NT2/D1 (cell line): ENCODE data around the gene PLCXD3.

Source experiments
- SUZ12 ChIP-seq: IDR thresholded peaks from 2 replicates; pipeline ENCODE4 v1.6.1; 2011; ENCODE audit not compliant: insufficient read length, insufficient read depth; ENCODE audit errors: extremely low read depth
- YY1 ChIP-seq: IDR thresholded peaks from 2 replicates; pipeline ENCODE4 v1.6.1; 2011; ENCODE audit not compliant: insufficient read length, insufficient read depth
- ZNF274 ChIP-seq: IDR thresholded peaks from 2 replicates; pipeline ENCODE4 v1.6.1; 2011; ENCODE audit warnings: mild to moderate bottlenecking, low read depth, low read length

DNA sequence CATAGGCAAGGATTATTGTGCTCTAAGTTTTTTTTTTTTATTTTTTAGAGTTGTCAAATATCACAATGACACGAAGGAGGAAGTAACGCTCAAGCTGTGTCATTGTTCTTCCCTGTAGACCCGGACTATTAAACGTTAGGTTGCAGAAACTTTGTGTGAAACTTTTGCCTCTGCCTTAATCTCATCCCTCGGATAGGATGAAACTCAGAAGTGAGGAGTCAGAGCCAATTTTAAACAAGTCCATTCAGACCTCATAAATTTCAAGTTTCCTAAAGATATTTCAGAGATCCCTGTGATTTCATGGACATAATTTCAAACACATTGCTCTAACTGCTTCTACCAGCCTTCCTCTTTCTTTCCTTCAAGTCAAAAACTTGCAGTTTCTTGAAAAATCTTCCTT is 198.3 kb downstream of the PLCXD3 start:
- TF ChIP-seq YY1 = no peak
- no peak for TF ChIP-seq ZNF274
- no peak for TF ChIP-seq SUZ12
